ENCODE data around the gene PTPRA. TPM values are rescaled to one million over a fixed set of nuclear protein-coding genes. Genes with fewer than 3 reads are reported as not detected.

The PTPRA gene
- total and polyA plus RNA-seq, 2 of the 4 experiments (the other 2 are of a cell fraction): 35.0 to 50.0 TPM

- H3K27ac ChIP-seq (ENCODE audit: insufficient read depth, low read length): no peak overlapping the region
- DNase-seq: no peak
- POLR2A ChIA-PET (ENCODE audit: unreplicated experiment): no interaction called here
- H2BK5ac ChIP-seq (ENCODE audit: low read depth, low read length, poor library complexity, severe bottlenecking): no peak overlapping the region
- H3K9me1 ChIP-seq (ENCODE audit: insufficient read depth, low read length): no peaks in the 10 kb centered on the region
- WGBS, 2 experiments (ENCODE audit: extremely low coverage in 2 of 2, insufficient read length in 1 of 2): 100% methylated on average over 5 of the region's 11 CpGs; no CpG with 5 or more reads in 1 of the 2 experiments
- H4K8ac ChIP-seq (ENCODE audit: low read depth in 2 of 2, low read length in 2 of 2): no peak overlapping the region
- H2AFZ ChIP-seq (replicated peaks; ENCODE audit: low read length, poor library complexity): no peak overlapping the region
- dilution Hi-C loops (cut with HindIII; ENCODE audit: low sequenced_read_pairs, unreplicated experiment) (no loop called here), in situ Hi-C loops (cut with MboI; ENCODE audit: low sequenced_read_pairs) (no loop called here), intact Hi-C loops (cut with micrococcal nuclease) (no loop called here)
- no peak overlapping the region for H3K4ac ChIP-seq (ENCODE audit: low read depth, low read length)
- no peak for TF ChIP-seq BHLHE40 (IDR thresholded peaks at IDR 0.05; ENCODE audit: low read depth, low read length)
- TF ChIP-seq CEBPB (IDR thresholded peaks at IDR 0.05; ENCODE audit: low read depth, low read length): no peak
- TF ChIP-seq ELK1 (IDR thresholded peaks at IDR 0.05; ENCODE audit: borderline replicate concordance, low read depth, low read length): no peak
- no peak for TF ChIP-seq USF2 (IDR thresholded peaks at IDR 0.05; ENCODE audit: low read depth, low read length)
- no peak for TF ChIP-seq CTCF (conservative IDR thresholded peaks at IDR 0.05; ENCODE audit: low read depth, low read length)
- H2BK120ac ChIP-seq (ENCODE audit: low read depth, low read length): no peak overlapping the region
- H3K56ac ChIP-seq (ENCODE audit: extremely low read depth, insufficient read depth, low read length): no peak overlapping the region
- CTCF ChIA-PET: interaction anchor here (0.6 kb wide), 1 partner anchor 18 kb away, joined by 3 read pairs; no protein-coding TSS in a partner anchor
- no peak overlapping the region for H2BK20ac ChIP-seq (ENCODE audit: low read depth, low read length)
- no peak overlapping the region for H3K14ac ChIP-seq (replicated peaks; ENCODE audit: low read depth, low read length)
- no peaks in the 10 kb centered on the region for H3K9me3 ChIP-seq (ENCODE audit: control insufficient read depth, insufficient read depth, low read length)
- no peak overlapping the region for H4K5ac ChIP-seq (ENCODE audit: low read depth, low read length)
- H3K18ac ChIP-seq (ENCODE audit: low read depth, low read length): no peak overlapping the region
- no peaks in the 10 kb centered on the region for H3K27me3 ChIP-seq (ENCODE audit: control insufficient read depth, insufficient read depth, low read length)
- no peak overlapping the region for H2AK9ac ChIP-seq (replicated peaks; ENCODE audit: low read depth, low read length, poor library complexity)
- H3K4me2 ChIP-seq (ENCODE audit: low read depth, low read length): no peak overlapping the region
- no peak overlapping the region for H3K23ac ChIP-seq (ENCODE audit: low read depth, low read length)
- no peaks in the 10 kb centered on the region for H3K4me1 ChIP-seq (ENCODE audit: control insufficient read depth, insufficient read depth, low read length)
- no peak overlapping the region for H4K91ac ChIP-seq (ENCODE audit: insufficient read depth, low read depth, low read length)
- H2BK15ac ChIP-seq (ENCODE audit: low read depth, low read length): no peak overlapping the region
- peaks cover 10% of the 10 kb centered on the region; the same call in 1 of the 2 replicates for H4K20me1 ChIP-seq (ENCODE audit: insufficient read depth, low read length)
- no TSS peak for BruUV-seq (replicated peaks)
- no peak for ATAC-seq (ENCODE audit: low read depth)
- no peak overlapping the region for H3K4me3 ChIP-seq (ENCODE audit: insufficient read depth, low read depth, low read length)
- H3K79me1 ChIP-seq (ENCODE audit: low read depth in 1 of 2, low read length in 2 of 2): peaks cover 25 to 46% of the 10 kb centered on the region in 2 experiments
- H3K9ac ChIP-seq (ENCODE audit: low read depth, low read length): no peak overlapping the region
- no peak overlapping the region for H2AK5ac ChIP-seq (ENCODE audit: low read depth, low read length)
- H3K36me3 ChIP-seq (ENCODE audit: control insufficient read depth, insufficient read depth, low read length): no peaks in the 10 kb centered on the region
These were observed 27.7 kb downstream of the PTPRA start for GRCh38 chr20:2900845-2901592.

All from IMR-90 (cell line).